BLaER1 treated with 17β-estradiol and CSF1 and Interleukin-3, amounts not matched to agents 10 nM and 100 nM (cell line): ENCODE data around the gene BLM.

Experiments
- H3K27ac ChIP-seq, 11 experiments: shearing (Covaris generic); formaldehyde crosslinking; 2 replicates each; pipeline ENCODE4 v1.8.1; 2022
- H3K27me3 ChIP-seq, 11 experiments: shearing (Covaris generic); formaldehyde crosslinking; 2 replicates each; pipeline ENCODE4 v1.8.1; 2022
- H3K36me3 ChIP-seq, 11 experiments: shearing (Covaris generic); formaldehyde crosslinking; 2 replicates each; pipeline ENCODE4 v1.8.1; 2022
- H3K4me1 ChIP-seq, 10 experiments: shearing (Covaris generic); formaldehyde crosslinking; 2 replicates each; pipeline ENCODE4 v1.8.1; 2022
- H3K4me2 ChIP-seq, 11 experiments: shearing (Covaris generic); formaldehyde crosslinking; 2 replicates each; pipeline ENCODE4 v1.8.1; 2022
- H3K4me3 ChIP-seq, 10 experiments: shearing (Covaris generic); formaldehyde crosslinking; 2 replicates each; pipeline ENCODE4 v1.8.1; 2022
- H3K9ac ChIP-seq, 11 experiments: shearing (Covaris generic); formaldehyde crosslinking; 2 replicates each; pipeline ENCODE4 v1.8.1; 2022
- H3K9me3 ChIP-seq, 11 experiments: shearing (Covaris generic); formaldehyde crosslinking; replicated peaks in 1 of 11; 2 replicates each; pipeline ENCODE4 v1.8.1; 2022
- H4K20me1 ChIP-seq, 11 experiments: shearing (Covaris generic); formaldehyde crosslinking; 2 replicates each; pipeline ENCODE4 v1.8.1; 2022
- Cebpa-rat ChIP-seq, 11 experiments: shearing (Covaris generic); IDR thresholded peaks; 2 replicates each; pipeline ENCODE4 v1.8.1; 2022

Gene BLM

DNA sequence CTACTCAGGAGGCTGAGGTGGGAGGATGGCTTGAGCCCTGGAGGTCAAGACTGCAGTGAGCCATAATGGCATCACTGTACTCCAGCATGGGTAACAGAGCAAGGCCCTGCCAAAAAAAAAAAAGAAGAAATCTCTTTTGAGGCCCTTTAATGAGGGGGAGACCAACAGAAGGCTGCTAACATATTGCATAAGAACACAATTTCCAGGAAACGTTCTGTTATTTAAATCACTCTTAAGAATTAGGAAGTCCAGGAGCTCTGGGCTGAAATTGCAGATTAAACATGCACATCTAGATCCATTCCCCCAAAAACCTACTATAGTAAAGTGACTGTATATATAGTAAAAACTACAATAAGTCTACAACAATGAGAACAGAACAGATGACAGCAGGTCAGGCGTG lies 16.1 kb upstream of the BLM start:
- no peak; a peak in 1 of 22 replicates for TF ChIP-seq Cebpa-rat (IDR thresholded peaks at IDR 0.05)
- H3K9me3 ChIP-seq, result peaks cover 14 to 31% (median 23%) of the 10 kb centered on the region in 11 experiments; a peak in 21 of 22 replicates
- peaks cover 0 to 16% (median 4%) of the 10 kb centered on the region in 11 experiments; a peak in 6 of 22 replicates for H3K36me3 ChIP-seq
- H3K4me1 ChIP-seq, result peaks cover 0 to 33% (median 14%) of the 10 kb centered on the region in 10 experiments; a peak in 12 of 20 replicates
- peak overlapping the region in 7 of 11 experiments; percentile 2 to 83 (median 69); a peak in 11 of 22 replicates for H3K4me2 ChIP-seq
- peak overlapping the region in 6 of 11 experiments; percentile 25 to 56 (median 40); a peak in 9 of 22 replicates for H3K27ac ChIP-seq
- no peak overlapping the region; a peak in 1 of 20 replicates for H3K4me3 ChIP-seq
- H3K9ac ChIP-seq, result peak overlapping the region in 1 of 11 experiments; percentile 31; a peak in 3 of 22 replicates
- no peaks in the 10 kb centered on the region for H3K27me3 ChIP-seq
- H4K20me1 ChIP-seq, result no peaks in the 10 kb centered on the region

DNA sequence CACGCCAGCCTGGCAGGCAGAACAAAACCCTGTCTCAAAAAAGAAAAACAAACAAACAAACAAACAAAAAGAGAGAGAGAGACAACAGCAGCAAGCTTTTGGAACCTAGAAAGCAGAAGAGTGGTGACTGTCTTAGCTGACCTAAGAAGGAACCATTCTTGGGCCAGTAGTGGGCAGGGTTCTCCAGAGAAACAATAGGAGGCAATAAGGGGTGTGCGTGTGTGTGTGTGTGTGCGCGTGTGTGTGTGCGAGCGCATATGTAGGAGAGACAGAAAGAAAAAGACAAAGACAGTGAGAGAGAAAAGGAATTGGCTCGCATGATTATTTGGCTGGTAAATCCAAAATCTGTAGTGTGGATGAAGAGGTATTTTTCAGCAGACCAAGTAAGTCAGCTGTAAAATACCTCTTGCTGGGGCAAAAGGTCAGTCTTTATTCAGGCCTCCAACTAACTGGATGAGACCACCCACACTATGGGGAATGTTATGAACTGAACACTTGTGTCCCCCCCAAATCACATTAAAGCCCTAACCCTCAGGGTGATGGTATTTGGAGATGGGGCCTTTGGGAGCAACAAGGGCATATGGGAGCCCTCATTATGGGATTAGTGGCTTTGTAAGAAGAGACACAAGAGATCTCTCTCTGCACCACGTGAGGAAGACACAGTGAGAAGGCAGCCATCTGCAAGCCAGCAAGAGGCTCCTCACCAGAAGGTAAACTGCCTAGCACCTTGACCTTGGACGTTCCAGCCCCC lies 15.1 kb upstream of the BLM start:
- H3K27me3 ChIP-seq, result no peaks in the 10 kb centered on the region

GRCh38 chr15:90703455-90703854 lies 13.7 kb upstream of the BLM start:
- H3K4me1 ChIP-seq, result peaks cover 0 to 33% (median 14%) of the 10 kb centered on the region in 10 experiments; a peak in 12 of 20 replicates
- H4K20me1 ChIP-seq, result no peaks in the 10 kb centered on the region
- no peak overlapping the region for H3K4me3 ChIP-seq
- no peak overlapping the region for H3K9ac ChIP-seq
- H3K27me3 ChIP-seq, result no peaks in the 10 kb centered on the region
- no peak for TF ChIP-seq Cebpa-rat (IDR thresholded peaks at IDR 0.05)
- H3K9me3 ChIP-seq, result peaks cover 14 to 31% (median 23%) of the 10 kb centered on the region in 11 experiments; a peak in 21 of 22 replicates
- no peak overlapping the region for H3K27ac ChIP-seq
- H3K36me3 ChIP-seq, result peaks cover 0 to 16% (median 4%) of the 10 kb centered on the region in 11 experiments; a peak in 6 of 22 replicates
- H3K4me2 ChIP-seq, result no peak overlapping the region

More for the DNA sequence above, 15.1 kb upstream of the BLM start:
- Histone ChIP-seq H4K20me1 (no peaks in the 10 kb centered on the region), H3K27ac (peak overlapping the region in 4 of 11 experiments; percentile 25 to 56 (median 42); a peak in 5 of 22 replicates), H3K9me3 (peaks cover 14 to 31% (median 23%) of the 10 kb centered on the region in 11 experiments; a peak in 21 of 22 replicates), H3K9ac (no peak overlapping the region; a peak in 1 of 22 replicates), H3K36me3 (peaks cover 0 to 16% (median 4%) of the 10 kb centered on the region in 11 experiments; a peak in 6 of 22 replicates), H3K4me1 (peaks cover 0 to 33% (median 14%) of the 10 kb centered on the region in 10 experiments; a peak in 12 of 20 replicates), H3K4me2 (peak overlapping the region in 5 of 11 experiments; percentile 64 to 83 (median 76); a peak in 9 of 22 replicates), H3K4me3 (no peak overlapping the region)
- TF ChIP-seq Cebpa-rat (IDR thresholded peaks at IDR 0.05), result no peak

DNA sequence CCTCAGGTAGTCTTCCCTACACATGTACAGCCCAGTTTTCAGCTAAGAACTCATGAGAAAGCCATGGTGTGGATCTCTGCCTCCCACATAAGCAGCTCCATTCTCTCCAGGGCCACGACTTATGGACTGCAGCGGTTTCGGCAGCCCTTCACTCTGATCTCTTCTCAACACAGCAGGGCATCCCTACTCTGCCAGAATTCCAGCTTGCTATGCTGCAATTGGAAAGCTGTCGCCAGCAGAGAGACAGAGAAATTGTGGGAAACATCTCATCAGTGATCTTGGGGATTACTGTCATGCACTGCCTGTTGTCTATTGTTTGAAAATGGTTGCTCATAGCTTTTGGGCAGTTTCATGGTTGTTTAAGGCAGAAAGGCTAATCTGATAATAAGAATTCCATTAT lies 11.9 kb upstream of the BLM start:
- no peak overlapping the region for H3K9ac ChIP-seq
- TF ChIP-seq Cebpa-rat (IDR thresholded peaks at IDR 0.05), result no peak

DNA sequence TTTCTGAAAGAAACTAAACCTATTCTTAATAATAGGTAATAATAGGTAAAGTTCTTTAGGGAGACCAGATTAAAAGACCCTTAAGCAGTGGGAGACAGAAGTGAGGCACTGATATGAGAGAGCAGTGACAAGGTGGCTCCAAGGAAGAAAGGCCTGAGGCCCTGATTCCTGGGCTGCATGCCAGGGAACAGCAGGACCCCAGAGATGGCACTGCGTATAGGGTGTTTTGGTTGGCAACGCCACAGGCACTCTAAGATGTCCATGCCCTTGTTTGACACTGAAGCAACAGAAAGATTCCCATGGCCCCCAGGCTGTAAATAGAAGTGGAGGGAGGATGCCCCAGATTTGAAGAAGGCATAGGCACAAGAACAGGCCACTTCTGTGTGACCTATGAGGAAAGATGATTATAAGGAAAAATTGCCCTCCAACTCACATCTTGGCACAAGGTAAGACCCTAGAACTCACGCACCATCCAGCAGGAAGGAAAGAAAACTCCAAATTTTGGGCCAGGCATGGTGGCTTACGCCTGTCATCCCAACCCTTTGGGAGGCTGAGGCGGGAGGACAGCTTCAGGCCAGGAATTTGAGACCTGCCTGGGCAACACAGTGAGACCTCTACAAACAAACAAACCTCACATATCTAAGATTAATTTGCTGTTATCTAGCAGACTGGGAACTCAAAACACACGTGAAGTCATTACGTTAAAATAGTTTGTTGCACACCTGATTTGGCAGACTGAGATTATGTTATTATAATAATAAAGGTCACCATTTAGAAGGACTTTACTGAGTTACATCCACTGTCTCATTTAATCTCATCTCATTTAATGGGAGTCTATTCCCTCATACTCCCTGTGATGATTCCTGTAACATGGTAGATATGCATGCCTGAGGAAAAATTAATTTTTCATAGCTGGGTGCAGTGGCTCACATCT lies 10.5 kb upstream of the BLM start:
- TF ChIP-seq Cebpa-rat (IDR thresholded peaks at IDR 0.05), result no peak
- Histone ChIP-seq H3K9ac (no peak overlapping the region), H3K36me3 (peaks cover 0 to 16% (median 4%) of the 10 kb centered on the region in 11 experiments; a peak in 6 of 22 replicates), H3K27me3 (no peaks in the 10 kb centered on the region), H4K20me1 (no peaks in the 10 kb centered on the region), H3K4me2 (no peak overlapping the region), H3K27ac (no peak overlapping the region), H3K4me3 (no peak overlapping the region), H3K4me1 (peaks cover 4 to 24% (median 8%) of the 10 kb centered on the region in 10 experiments; a peak in 14 of 20 replicates), H3K9me3 (peaks cover 14 to 31% (median 23%) of the 10 kb centered on the region in 11 experiments; a peak in 21 of 22 replicates)

More for the DNA sequence above, 11.9 kb upstream of the BLM start:
- peaks cover 0 to 24% (median 13%) of the 10 kb centered on the region in 10 experiments; a peak in 12 of 20 replicates for H3K4me1 ChIP-seq
- no peak overlapping the region for H3K4me3 ChIP-seq
- H3K9me3 ChIP-seq, result peaks cover 14 to 31% (median 23%) of the 10 kb centered on the region in 11 experiments; a peak in 21 of 22 replicates
- no peaks in the 10 kb centered on the region for H3K27me3 ChIP-seq
- H4K20me1 ChIP-seq, result no peaks in the 10 kb centered on the region
- H3K27ac ChIP-seq, result no peak overlapping the region
- no peak overlapping the region for H3K4me2 ChIP-seq
- peaks cover 0 to 16% (median 4%) of the 10 kb centered on the region in 11 experiments; a peak in 6 of 22 replicates for H3K36me3 ChIP-seq

- peaks cover 0 to 16% (median 4%) of the 10 kb centered on the region in 11 experiments; a peak in 6 of 22 replicates for H3K36me3 ChIP-seq
- no peak overlapping the region for H3K4me2 ChIP-seq
- H4K20me1 ChIP-seq, result no peaks in the 10 kb centered on the region
- no peak overlapping the region for H3K4me3 ChIP-seq
- H3K27ac ChIP-seq, result no peak overlapping the region
- no peak for TF ChIP-seq Cebpa-rat (IDR thresholded peaks at IDR 0.05)
- peaks cover 8 to 24% (median 13%) of the 10 kb centered on the region in 10 experiments; a peak in 14 of 20 replicates for H3K4me1 ChIP-seq
- peaks cover 14 to 28% (median 21%) of the 10 kb centered on the region in 11 experiments; a peak in 21 of 22 replicates for H3K9me3 ChIP-seq
- H3K27me3 ChIP-seq, result no peaks in the 10 kb centered on the region
- H3K9ac ChIP-seq, result no peak overlapping the region
Observed at GRCh38 chr15:90707489-90707888, 9.7 kb upstream of the BLM start.

- Histone ChIP-seq H3K9ac (no peak overlapping the region), H4K20me1 (no peaks in the 10 kb centered on the region), H3K9me3 (peaks cover 4 to 18% (median 11%) of the 10 kb centered on the region in 11 experiments; a peak in 21 of 22 replicates), H3K4me2 (no peak overlapping the region), H3K36me3 (peaks cover 0 to 10% (median 3%) of the 10 kb centered on the region in 11 experiments; a peak in 7 of 22 replicates), H3K27ac (no peak overlapping the region), H3K4me3 (no peak overlapping the region), H3K27me3 (no peaks in the 10 kb centered on the region), H3K4me1 (peaks cover 8 to 25% (median 13%) of the 10 kb centered on the region in 10 experiments; a peak in 14 of 20 replicates)
- no peak for TF ChIP-seq Cebpa-rat (IDR thresholded peaks at IDR 0.05)
Observed at GRCh38 chr15:90708516-90708915, 8.6 kb upstream of the BLM start.

- H3K9me3 ChIP-seq, result peaks cover 0 to 10% (median 3%) of the 10 kb centered on the region in 11 experiments; a peak in 13 of 22 replicates
- no peaks in the 10 kb centered on the region for H4K20me1 ChIP-seq
- H3K4me1 ChIP-seq, result peaks cover 8 to 25% (median 13%) of the 10 kb centered on the region in 10 experiments; a peak in 14 of 20 replicates
- no peaks in the 10 kb centered on the region for H3K27me3 ChIP-seq
- H3K36me3 ChIP-seq, result peaks cover 0 to 13% (median 2%) of the 10 kb centered on the region in 11 experiments; a peak in 6 of 22 replicates
- no peak overlapping the region for H3K4me3 ChIP-seq
- H3K9ac ChIP-seq, result no peak overlapping the region
- TF ChIP-seq Cebpa-rat (IDR thresholded peaks at IDR 0.05), result no peak
- H3K4me2 ChIP-seq, result no peak overlapping the region
- H3K27ac ChIP-seq, result no peak overlapping the region
Observed at GRCh38 chr15:90709278-90709677, 7.9 kb upstream of the BLM start.
